Kidney (tissue), 14 donors: ENCODE data around the gene ADCY4. TPM values are rescaled to one million over a fixed set of nuclear protein-coding genes. Genes with fewer than 3 reads are reported as not detected.
"Not testable (repeated sequence)": the region's sequence is repeated elsewhere in the genome, so short reads cannot be mapped to it uniquely, and the experiment has no call there.

ENCODE experiments used
- DNase-seq, 5 donors: peaks; one replicate each; pipeline ENCODE4 v3.0.0-alpha.2; 2013 to 2020
- FAIRE-seq: peaks from 2 replicates; lab custom pipeline; 2012; peaks lifted over from hg19 to GRCh38; lab: Jason Lieb, UNC
- H3K27ac ChIP-seq, 2 donors: one replicate each; pipeline ENCODE4 v1.7.0; 2013; ENCODE audit warnings: low read depth in 2 of 2, low read length in 2 of 2, inconsistent platforms in 1 of 2
- H3K27me3 ChIP-seq: one replicate; pipeline ENCODE4 v1.7.1; 2013; ENCODE audit warnings: low read length, inconsistent platforms; ENCODE audit not compliant: control insufficient read depth, insufficient read depth
- H3K36me3 ChIP-seq, 3 donors: one replicate each; pipeline versions ENCODE4 v1.7.0 to v1.7.1; 2013; ENCODE audit warnings: low read length in 3 of 3, control low read depth in 1 of 3, inconsistent platforms in 1 of 3; ENCODE audit not compliant: insufficient read depth in 3 of 3, control insufficient read depth in 2 of 3
- H3K4me1 ChIP-seq, 3 donors: one replicate each; pipeline versions ENCODE4 v1.7.0 to v1.7.1; 2013; ENCODE audit warnings: low read length in 3 of 3, inconsistent platforms in 1 of 3, low read depth in 1 of 3; ENCODE audit not compliant: control insufficient read depth in 2 of 3, insufficient read depth in 2 of 3
- H3K4me3 ChIP-seq, 3 donors: one replicate each; pipeline versions ENCODE4 v1.7.0 to v1.8.1; 2013; ENCODE audit warnings: low read length in 3 of 3, control low read depth in 1 of 3, inconsistent platforms in 1 of 3
- H3K9ac ChIP-seq, 3 donors: one replicate each; pipeline versions ENCODE4 v1.7.0 to v1.7.1; 2013; ENCODE audit warnings: low read length in 3 of 3, control low read depth in 1 of 3, inconsistent platforms in 1 of 3
- H3K9me3 ChIP-seq, 3 donors: one replicate each; pipeline versions ENCODE4 v1.7.0 to v1.7.1; 2013; ENCODE audit warnings: low read length in 3 of 3, control low read depth in 1 of 3, inconsistent platforms in 1 of 3; ENCODE audit not compliant: control insufficient read depth in 2 of 3, insufficient read depth in 1 of 3
- CTCF ChIP-seq: IDR thresholded peaks from 3 replicates; pipeline ENCODE4 v1.5.1; 2012; ENCODE audit warnings: mild to moderate bottlenecking, moderate library complexity, borderline replicate concordance; ENCODE audit not compliant: insufficient read depth; ENCODE audit errors: extremely low read depth
- intact Hi-C: fragments of 100-400 bp; cut with DNase I; formaldehyde crosslinking; loops from one replicate; pipeline ENCODE4 v1.11.1; 2022
- polyA plus RNA-seq: library from polyadenylated mRNA; stranded (reverse); fragments of 350-450 nt; fragmentation: Illumina TruSeq; extraction: RNeasy Lipid Tissue Mini Kit (QIAGEN cat#74804); gene quantifications from one replicate; pipeline ENCODE4 v1.2.3, GENCODE V29; 2014; ENCODE audit warnings: low read depth, low replicate concordance; ENCODE audit not compliant: insufficient read depth
- total RNA-seq: library from RNA; stranded (reverse); fragmentation: NEBNext Ultra II Directional; extraction: Animal tissue kit (Norgen Biotek cat#: 25700); gene quantifications from one replicate; pipeline ENCODE4 v1.2.1, GENCODE V29; 2021
- donor health status: control.
- donor health status: control.
- donor health status: control.
- donor health status: control.
- donor health status: control.
- donor health status: DM: yes; HTN: yes; CAD: no.
- donor health status: Normal renal cell carcinoma (clear cell type).

Gene ADCY4
- total and polyA plus RNA-seq, 2 donors from 2014 or later, result 19.2 to 57.5 TPM

DNA sequence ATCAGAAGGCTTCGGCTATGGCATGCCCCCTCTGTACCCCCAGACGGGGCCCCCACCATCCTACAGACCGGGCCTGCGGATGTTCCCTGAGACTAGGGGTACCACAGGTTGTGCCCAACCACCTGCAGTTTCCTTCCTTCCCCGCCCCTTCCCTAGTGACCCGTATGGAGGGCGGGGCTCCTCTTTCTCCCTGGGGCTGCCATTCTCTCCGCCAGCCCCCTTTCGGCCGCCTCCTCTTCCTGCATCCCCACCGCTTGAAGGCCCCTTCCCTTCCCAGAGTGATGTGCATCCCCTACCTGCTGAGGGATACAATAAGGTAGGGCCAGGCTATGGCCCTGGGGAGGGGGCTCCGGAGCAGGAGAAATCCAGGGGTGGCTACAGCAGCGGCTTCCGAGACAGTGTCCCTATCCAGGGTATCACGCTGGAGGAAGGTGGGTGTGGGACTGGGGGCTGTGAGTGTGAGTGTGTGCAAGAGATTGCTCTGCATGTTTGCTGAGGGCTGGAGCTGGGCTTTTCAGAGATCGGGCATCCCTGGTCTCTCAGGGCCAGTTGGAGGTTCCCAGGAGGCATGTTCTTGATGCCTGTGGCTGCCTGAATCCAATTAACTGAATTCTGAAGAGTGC is 41.7 kb upstream of the ADCY4 start:
- no peak overlapping the region for H3K27ac ChIP-seq
- intact Hi-C loops, result loop anchor here (10.0 kb wide), 1 partner anchor 48 kb away; the partner anchor contains the start of genes CBLN3 and KHNYN
- DNase-seq, result no peak
- H3K9me3 ChIP-seq, result no peaks in the 10 kb centered on the region
- H3K36me3 ChIP-seq, result peaks cover 0 to 2% (median 0%) of the 10 kb centered on the region in 3 donors
- no peaks in the 10 kb centered on the region for H3K27me3 ChIP-seq
- no peak for FAIRE-seq
- no peak overlapping the region for H3K9ac ChIP-seq
- H3K4me1 ChIP-seq, result no peaks in the 10 kb centered on the region
- TF ChIP-seq CTCF, result no peak
- no peak overlapping the region for H3K4me3 ChIP-seq

GRCh38 chr14:24372701-24373416 is 38.0 kb upstream of the ADCY4 start:
- FAIRE-seq (no peak), DNase-seq (peak; percentile 45 to 88 (median 74))
- Histone ChIP-seq H3K4me3 (no peak overlapping the region), H3K27me3 (no peaks in the 10 kb centered on the region), H3K9me3 (no peaks in the 10 kb centered on the region), H3K27ac (no peak overlapping the region), H3K36me3 (peaks cover 0 to 2% (median 0%) of the 10 kb centered on the region in 3 donors), H3K4me1 (peaks cover 0 to 3% (median 0%) of the 10 kb centered on the region in 3 donors), H3K9ac (no peak overlapping the region)
- no peak for TF ChIP-seq CTCF
- intact Hi-C loops, result loop anchor here (10.0 kb wide), 1 partner anchor 52 kb away; the partner anchor contains the start of genes CBLN3 and KHNYN

GRCh38 chr14:24371605-24372004 is 36.7 kb upstream of the ADCY4 start:
- not testable (repeated sequence) for H3K4me3 ChIP-seq, H3K4me1 ChIP-seq, FAIRE-seq, H3K27ac ChIP-seq, H3K27me3 ChIP-seq, H3K9me3 ChIP-seq, H3K9ac ChIP-seq, DNase-seq, H3K36me3 ChIP-seq
- intact Hi-C loops, result loop anchor here (10.0 kb wide), 1 partner anchor 53 kb away; the partner anchor contains the start of genes CBLN3 and KHNYN

DNA sequence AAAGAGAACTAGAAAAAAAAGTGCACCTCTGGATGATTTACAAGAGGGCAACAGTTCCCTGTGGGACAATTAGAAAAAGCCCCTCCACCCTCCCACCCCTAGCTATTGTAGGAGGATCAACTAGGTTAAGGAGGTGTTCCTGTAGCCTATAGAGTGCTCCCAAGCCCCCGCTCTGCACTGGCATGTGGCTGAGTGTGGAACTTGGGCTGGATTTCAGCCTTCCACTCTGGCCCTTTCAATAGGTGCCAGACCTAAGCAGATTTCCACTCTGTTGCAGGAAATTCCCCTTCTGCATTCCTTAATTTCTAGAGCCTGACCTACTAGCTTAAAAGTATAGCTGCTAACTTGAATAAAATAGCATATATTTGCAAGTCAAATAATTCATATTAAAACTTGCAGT is 35.9 kb upstream of the ADCY4 start:
- FAIRE-seq, result no peak
- Histone ChIP-seq H3K9me3 (no peaks in the 10 kb centered on the region), H3K36me3 (no peaks in the 10 kb centered on the region)

More for the DNA sequence above, 35.9 kb upstream of the ADCY4 start:
- H3K27me3 ChIP-seq, result no peaks in the 10 kb centered on the region
- TF ChIP-seq CTCF, result no peak
- peaks cover 0 to 11% (median 5%) of the 10 kb centered on the region in 3 donors for H3K4me1 ChIP-seq
- H3K4me3 ChIP-seq, result no peak overlapping the region
- DNase-seq, result no peak
- H3K27ac ChIP-seq, result no peak overlapping the region
- H3K9ac ChIP-seq, result no peak overlapping the region
- intact Hi-C loops, result loop anchor here (10.0 kb wide), 1 partner anchor 54 kb away; the partner anchor contains the start of genes CBLN3 and KHNYN
